ENCODE results near the gene TPCN1. TPM values are rescaled to one million over a fixed set of nuclear protein-coding genes. Genes with fewer than 3 reads are reported as not detected.

The TPCN1 gene
- total and polyA plus RNA-seq, 9 donors, result 28.0 to 65.6 (median 47.6) TPM

GRCh38 chr12:113262710-113263109 is 41.4 kb downstream of the TPCN1 start:
- peak overlapping the region in 1 of 2 donors; percentile 37 for H3K27ac ChIP-seq
- H3K4me1 ChIP-seq (ENCODE audit: insufficient read depth), result peaks cover 22% of the 10 kb centered on the region
- no peaks in the 10 kb centered on the region for H3K9me3 ChIP-seq
- intact Hi-C loops (cut with DNase I), result no loop called here
- peak in 4 of 5 donors; percentile 42 to 62 (median 49) for DNase-seq
- no peaks in the 10 kb centered on the region for H3K36me3 ChIP-seq
- peak; percentile 15 for TF ChIP-seq EP300 (IDR thresholded peaks at IDR 0.05)
- no peak for TF ChIP-seq CTCF (IDR thresholded peaks at IDR 0.05)
- no peak for TF ChIP-seq POLR2A (IDR thresholded peaks at IDR 0.05)
- no peaks in the 10 kb centered on the region for H3K27me3 ChIP-seq
- H3K4me3 ChIP-seq, result no peak overlapping the region

DNA sequence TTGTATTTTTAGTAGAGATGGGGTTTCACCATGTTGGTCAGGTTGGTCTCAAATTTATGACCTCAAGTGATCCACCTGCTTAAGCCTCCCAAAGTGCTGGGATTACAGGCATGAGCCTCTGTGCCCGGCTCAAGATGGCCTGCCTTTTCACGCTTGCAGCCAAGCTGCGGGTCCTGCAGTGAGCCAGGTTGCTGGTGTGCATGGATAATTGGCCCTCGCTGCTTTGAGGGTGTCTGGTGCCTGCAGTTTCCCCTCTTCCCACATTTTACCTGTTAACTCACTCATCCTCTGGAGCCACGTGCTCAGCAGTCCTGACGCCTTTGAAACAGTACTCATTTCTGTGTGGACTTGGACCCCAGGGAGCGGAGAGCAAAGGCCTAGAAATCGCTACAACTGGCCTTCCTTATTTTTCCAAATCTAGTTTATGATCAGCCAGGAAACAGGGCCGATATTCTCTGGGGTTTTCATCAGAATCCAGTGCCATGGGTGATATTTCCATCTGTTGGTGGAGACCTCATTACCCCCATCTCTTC is 42.2 kb downstream of the TPCN1 start:
- TF ChIP-seq EP300 (IDR thresholded peaks at IDR 0.05) (no peak), POLR2A (IDR thresholded peaks at IDR 0.05) (no peak), CTCF (IDR thresholded peaks at IDR 0.05) (no peak)
- WGBS, 3 donors, result 92 to 94% (median 92%) methylated on average over 9 of the region's 9 CpGs
- no peaks in the 10 kb centered on the region for H3K36me3 ChIP-seq
- peak in 1 of 5 donors; percentile 19 for DNase-seq
- no peaks in the 10 kb centered on the region for H3K9me3 ChIP-seq
- H3K4me3 ChIP-seq, result no peak overlapping the region
- H3K4me1 ChIP-seq (ENCODE audit: insufficient read depth), result peaks cover 22% of the 10 kb centered on the region
- intact Hi-C loops (cut with DNase I), result no loop called here
- peak overlapping the region in 1 of 2 donors; percentile 54 for H3K27ac ChIP-seq
- no peaks in the 10 kb centered on the region for H3K27me3 ChIP-seq

DNA sequence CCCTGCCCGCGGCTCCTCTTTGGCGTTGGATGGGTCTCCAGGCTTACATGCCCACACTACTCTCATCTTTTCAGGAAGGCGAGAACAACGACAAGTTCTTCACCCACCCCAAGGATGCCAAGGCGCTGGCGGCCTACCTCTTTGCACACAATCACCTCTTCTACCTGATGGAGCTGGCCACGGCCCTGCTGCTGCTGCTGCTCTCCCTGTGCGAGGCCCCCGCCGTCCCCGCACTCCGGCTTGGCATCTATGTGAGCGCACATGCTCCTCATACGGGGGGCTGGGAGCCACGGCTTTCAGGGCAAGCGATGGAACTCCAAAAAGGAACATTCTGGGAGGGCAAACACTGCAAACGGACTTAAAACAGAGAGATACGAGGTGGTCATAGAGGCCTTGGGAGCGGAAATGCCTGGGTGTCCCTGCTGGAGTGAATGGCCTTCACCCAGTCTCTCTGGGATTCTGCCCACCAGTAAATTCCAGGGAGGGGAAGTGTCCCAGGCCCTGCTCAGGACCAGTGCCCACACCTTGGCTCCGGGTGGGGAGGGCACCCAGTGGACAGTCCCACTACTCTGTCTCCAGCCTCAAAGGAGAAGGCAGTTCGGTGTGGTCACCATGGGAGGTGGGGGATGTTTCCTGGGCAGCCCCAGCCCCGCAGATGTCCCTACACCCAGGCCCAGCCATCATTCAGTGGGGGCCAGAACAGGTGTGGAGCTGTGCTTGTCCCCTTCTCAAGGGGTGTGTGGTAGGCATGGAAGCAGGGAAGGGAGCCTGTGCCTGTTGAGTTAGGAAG is 45.0 kb downstream of the TPCN1 start:
- DNase-seq, result peak in 2 of 5 donors; percentile 34 to 36
- no peak for TF ChIP-seq CTCF (IDR thresholded peaks at IDR 0.05)
- TF ChIP-seq EP300 (IDR thresholded peaks at IDR 0.05), result no peak
- no peak for TF ChIP-seq POLR2A (IDR thresholded peaks at IDR 0.05)
- Histone ChIP-seq H3K27me3 (no peaks in the 10 kb centered on the region), H3K9me3 (no peaks in the 10 kb centered on the region), H3K27ac (no peak overlapping the region), H3K4me1 (ENCODE audit: insufficient read depth) (peaks cover 10% of the 10 kb centered on the region), H3K4me3 (no peak overlapping the region), H3K36me3 (no peaks in the 10 kb centered on the region)
- intact Hi-C loops (cut with DNase I), result no loop called here
- WGBS, 3 donors, result 92 to 93% (median 93%) methylated on average over 23 of the region's 23 CpGs

- Histone ChIP-seq H3K36me3 (no peaks in the 10 kb centered on the region), H3K4me1 (ENCODE audit: insufficient read depth) (peaks cover 14% of the 10 kb centered on the region), H3K4me3 (no peak overlapping the region), H3K27ac (no peak overlapping the region), H3K9me3 (no peaks in the 10 kb centered on the region), H3K27me3 (no peaks in the 10 kb centered on the region)
- peak in 2 of 5 donors; percentile 9 to 17 for DNase-seq
- WGBS, 3 donors, result 93 to 94% (median 94%) methylated on average over 7 of the region's 7 CpGs
- TF ChIP-seq EP300 (IDR thresholded peaks at IDR 0.05) (no peak), CTCF (IDR thresholded peaks at IDR 0.05) (no peak), POLR2A (IDR thresholded peaks at IDR 0.05) (no peak)
- intact Hi-C loops (cut with DNase I), result loop anchor here in 1 of 4 donors (2.0 kb wide), 1 partner anchor 47 kb away; the partner anchor contains the start of gene TPCN1
These were observed 46.4 kb downstream of the TPCN1 start for GRCh38 chr12:113267621-113268020.

Data from ovary (tissue), 9 donors.